ENCODE measurements around the gene FABP3.

The FABP3 gene

DNA sequence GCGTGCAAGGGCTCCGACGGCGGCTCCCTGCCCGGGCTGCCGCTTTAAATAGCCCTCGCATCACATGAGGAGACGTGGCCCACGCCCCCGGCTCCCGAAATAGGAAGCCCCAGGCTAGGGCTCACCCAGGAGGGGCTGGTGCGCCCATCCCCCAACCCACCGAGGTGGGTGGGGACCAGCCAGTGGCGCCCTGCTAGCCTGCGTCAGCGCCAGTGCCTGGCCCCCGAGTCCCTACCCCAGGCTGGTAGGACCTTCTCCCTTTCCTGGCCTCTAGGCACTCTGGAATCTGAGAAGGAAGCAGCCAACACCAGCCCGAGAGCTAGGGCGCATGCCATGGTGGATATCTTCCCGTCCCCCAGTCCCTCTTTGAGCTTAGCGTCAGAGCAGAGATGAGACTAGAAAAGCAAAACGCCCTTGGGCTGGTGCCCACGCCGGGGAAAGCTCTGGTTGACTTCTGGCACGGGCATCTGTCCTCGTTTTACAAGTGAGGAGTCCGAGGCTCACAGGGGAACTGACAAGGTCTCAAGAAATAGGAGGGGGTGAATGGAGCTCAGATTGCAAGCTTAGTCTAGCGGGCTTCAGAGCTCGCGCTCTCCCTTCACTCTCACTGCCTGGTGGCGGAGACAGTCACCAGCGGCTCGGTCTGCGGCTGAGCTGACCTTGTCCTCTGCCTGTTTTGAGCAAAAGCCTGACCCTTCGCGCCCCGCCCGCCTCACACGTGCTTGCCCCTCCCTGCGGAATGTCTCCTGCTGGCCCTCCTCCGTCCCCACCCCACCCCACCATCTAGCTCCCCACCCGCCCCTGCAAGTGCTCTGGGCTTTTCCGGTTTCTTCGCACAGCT, at the start of gene FABP3:
TSS of gene FABP3 (minus strand) at position 21 of the 841 bp plus-strand sequence. CDS start 62 bp downstream, outside the sequence.
- no peak for DNase-seq

DNA sequence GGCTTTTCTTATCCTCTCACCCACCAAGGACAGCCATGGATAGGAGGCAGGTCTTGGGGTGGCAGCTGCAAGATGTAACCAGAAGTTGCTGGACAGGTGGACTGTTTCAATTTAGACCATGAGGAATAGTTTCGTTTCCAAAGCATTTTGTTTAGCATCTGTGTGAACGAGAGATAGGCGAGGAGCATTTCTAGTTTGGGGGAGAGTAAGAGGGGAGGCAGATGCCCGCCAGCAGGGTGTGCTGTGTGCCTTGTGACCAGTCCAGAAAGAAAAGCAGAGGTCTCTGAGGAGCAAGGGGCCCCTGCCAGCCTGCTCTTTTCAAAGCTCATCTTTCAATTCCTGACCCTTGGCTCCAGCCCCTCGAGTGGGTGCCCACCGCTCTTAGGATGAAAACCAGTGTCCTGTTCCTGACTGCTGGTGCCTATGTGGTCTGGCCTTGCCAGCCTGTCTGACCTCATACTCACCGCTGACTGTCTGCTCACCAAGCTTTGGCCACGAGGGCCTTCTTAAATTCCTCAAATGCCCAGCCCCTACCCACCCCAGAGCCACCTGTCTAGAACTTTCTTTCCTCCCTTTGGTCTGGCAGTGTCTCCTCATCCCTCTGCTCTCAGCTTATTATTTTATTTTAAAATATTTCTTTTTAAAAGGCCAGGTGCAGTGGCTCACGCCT, 48.6 kb upstream of the FABP3 start:
- no peak for DNase-seq

DNA sequence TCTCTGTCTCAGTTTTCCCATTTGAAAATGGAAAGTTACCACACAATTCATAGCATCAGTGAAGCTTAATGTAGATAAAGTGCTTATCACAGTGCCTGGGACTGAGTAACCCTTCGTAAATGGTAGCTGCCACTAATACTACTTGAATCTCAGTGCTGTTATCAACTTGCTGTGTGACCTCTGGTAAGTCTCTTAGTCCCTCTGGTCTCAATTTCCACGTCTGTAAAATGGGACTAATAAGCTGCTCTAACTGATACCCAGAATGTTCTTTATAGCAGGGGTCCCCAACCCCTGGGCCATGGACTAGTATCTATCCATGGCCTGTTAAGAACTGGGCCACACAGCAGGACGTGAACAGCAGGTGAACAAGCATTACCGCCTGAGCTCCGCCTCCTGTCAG, 47.8 kb upstream of the FABP3 start:
- no peak for DNase-seq

DNA sequence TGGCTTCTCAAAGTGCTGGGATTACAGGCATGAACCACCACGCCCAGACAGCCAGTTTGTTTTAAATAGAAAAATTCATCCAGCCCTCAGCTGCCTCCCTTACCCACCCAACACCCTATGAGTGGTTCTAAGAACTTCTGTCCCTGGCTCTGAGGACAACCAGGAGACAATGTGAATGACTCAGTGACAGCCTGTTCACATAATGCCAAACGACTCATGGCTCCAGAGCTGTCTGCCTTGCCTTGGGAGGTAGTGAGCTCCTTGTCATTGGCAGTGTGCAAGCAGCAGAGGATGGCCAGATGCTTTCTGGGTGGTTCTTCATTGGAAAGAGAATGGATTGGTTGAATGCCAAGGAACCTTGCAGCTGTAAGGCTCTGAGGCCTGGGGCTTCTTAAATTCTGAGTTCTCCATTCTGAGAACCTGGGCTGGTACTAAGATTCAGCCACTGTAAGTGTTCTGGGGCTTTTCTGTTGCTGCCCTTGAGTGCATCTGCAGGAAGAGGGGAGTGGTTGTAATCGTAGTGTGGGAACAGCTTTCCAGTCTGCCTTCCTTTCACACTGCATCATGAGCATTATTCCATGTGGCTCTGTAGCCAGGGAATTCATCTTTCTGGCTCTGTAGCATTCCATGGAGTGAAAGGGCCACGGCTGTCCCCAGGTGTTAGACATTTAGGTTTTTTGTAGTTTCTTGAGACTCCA, 45.9 kb upstream of the FABP3 start:
- no peak for DNase-seq

DNA sequence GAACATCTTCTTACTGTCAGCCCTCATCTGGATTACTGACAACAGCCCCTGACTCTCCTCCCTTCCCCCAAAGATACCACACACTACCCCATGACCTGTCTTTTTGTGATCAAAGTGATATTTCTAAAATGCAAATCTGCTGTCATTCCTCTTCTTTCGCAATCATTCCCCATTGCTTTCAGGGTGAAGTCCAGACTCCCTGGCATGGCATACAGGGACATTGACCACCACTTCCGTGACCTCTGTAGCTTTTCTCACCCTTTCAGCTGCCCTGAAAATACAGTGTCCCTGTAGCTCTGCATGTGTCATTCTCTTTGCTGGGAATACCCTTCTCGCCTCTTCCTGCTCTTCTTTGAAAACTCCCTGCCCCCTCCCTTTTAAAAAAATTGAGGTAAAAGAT, 44.3 kb upstream of the FABP3 start:
- DNase-seq: no peak

DNA sequence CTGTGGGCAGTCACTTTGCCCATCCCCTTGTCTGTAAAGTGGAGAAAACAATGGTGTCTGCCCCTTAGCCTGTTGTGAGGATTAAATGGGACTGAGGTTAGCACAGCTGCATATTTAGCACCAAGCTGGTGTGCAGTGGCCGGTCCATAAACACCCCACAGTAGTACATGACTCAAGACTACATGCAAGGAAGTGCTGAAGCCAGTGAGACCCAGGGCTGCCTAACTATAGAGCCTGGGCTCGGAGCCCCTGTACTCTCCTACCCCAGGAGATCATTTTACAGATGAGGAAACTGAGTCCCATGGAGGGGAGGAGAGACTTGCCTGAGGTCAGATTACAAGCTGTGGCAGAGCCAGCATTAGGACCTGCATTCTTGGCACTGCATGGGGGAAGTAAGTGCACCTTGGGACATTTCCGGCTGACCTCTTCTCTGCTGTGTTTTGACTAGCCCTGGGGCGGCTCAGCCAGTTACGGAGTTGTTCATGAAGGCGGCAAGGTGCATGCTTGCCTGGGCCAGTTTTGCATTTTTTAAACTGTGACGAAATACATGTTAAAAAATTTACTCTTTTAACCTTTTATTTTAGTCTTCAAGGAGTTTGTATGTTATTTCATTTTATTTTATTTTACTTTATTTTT, 43.3 kb upstream of the FABP3 start:
- DNase-seq: no peak

DNA sequence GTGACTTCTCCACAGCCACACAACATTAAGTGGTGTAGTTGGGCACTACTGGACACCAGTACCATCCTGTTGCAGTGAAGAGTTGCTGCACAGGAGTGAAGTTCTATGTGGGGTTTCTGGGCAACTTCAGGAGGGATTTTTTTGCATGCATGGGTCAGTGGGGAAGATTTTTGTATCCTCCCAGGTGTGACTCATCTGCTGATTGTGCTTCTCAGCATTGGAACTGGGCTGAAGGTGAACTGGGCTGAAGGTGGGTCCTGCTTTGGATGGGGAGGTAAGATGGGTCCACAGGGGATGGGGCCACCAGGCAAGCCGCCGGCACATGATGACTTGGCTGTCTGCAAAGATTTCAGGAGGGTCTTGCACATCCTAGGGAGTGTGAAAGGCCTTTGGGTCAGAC, 42.8 kb upstream of the FABP3 start:
- DNase-seq: no peak

DNA sequence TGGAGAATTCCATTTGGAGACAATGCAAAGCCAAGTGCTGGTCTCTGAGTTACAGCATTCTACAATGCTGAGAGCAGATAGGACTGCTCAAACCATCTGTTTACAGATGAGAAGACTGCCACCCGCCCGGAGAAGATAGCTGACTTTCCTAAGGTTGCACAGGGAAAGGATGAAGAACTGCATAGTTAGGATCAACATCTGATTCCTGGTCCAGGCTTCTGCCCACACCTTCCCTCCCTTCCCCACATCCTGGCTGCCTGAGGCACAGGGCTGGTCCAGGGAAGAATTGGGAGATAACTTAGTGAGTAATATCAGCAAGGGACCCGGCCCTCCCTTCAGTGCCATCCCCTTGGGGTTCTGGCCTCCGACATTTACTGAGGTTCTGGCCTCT, 42.1 kb upstream of the FABP3 start:
- DNase-seq: no peak

DNA sequence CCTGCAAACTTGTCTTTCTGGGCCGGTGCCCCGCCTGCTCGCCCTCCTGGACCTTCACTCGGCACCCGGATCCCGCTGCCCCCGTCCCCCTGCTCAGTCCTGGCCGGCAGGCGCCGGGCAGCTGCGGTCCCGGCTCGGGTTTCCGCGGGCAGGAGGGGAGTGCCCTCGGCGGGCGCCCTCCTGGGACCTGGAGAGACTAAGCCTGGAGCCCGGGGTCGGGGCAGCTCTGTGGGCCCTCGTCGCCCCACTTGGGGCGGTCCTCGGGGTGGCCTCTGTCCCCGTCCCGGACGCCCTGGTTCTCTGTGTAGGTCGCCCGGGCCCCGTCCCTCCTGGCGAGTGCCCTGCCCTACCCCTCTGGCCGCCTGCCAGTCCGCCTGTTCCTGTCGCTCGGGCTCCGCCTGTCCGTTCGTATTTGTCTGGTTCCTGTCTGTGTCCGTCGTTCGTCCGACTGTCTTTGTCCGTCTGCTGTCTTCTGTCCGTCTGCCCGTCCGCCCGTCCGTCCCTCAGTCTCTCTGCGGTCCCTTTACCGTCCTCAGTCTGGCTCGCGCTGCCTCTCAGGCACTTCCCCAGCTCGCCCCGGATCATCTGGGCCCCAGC, 40.6 kb upstream of the FABP3 start:
- DNase-seq: no peak

DNA sequence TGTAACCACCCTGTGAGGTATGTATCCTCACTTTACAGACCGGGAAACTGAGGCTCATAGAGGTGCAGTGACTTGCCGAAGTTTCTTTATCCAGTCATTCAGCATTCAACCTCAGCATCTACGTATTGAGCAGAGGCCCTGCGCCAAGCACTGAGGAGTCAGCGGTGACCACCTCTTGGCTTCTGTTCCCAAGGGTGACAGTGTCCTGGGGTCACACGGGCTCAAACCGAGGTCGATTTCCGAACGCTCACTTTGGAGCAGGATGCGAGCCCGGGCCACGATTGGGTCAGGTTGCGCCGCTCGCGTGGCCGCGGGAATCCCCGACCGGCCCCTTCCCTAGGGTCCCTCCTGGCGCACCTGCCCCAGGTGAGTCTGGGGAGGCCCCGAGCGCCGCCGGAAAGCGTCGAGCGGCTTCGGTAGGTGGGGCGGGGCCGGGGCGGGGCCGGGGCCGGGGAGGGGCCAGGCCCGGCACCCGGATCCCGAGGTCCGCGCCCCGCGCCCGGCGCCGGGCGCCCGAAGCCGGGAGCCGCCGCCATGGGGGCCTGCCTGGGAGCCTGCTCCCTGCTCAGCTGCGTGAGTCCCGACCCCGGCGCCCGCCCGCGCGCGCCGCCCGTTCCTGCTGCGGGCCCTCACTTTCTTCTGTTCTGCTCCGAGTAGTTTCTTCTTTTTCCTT, 40.0 kb upstream of the FABP3 start, which contains the start of gene SERINC2:
TSS of gene SERINC2 (plus strand) at position 482 of the 673 bp plus-strand sequence. CDS start at position 535, 53 bp downstream.
- peak in 1 of 2 donors; percentile 16 for DNase-seq

DNA sequence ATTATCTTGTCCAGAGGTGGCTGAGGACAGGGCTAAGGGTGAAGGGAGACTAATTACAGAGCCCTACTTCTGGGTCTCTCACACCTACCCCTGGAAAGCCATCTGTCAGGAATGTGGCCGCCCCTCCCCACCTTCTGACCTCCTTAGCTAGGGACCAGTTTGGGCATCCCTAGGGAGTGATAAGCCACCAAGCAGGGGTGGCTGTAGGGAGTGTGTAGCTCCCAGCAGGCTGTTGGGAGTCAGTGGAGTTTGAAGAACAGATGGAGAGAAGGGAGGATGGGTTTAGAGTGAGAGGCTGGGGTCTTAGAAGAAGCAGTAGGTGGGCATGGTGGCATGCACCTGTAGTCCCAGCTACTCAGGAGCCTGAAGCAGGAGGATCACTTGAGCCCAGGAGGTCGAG, 39.3 kb upstream of the FABP3 start:
- no peak for DNase-seq

DNA sequence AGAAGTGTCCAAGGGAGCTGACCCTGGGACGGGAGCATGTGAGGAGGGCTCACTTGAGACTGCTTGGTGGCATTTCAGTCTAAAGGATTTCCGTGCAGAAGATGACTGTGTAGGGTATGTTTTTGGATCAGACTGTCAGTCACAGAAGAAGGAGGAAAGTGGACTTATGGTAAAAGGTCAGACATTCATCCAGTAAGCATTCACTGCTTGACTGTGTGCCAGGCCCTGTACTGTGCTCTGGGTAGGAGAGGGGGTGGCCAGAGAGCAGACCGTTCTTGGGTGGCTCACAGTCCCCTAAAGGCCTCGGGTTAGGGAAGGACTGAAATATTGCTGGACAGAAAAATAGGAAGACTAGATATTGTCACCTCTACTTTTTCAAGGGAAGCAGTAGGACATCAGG, 38.0 kb upstream of the FABP3 start:
- DNase-seq: no peak

DNA sequence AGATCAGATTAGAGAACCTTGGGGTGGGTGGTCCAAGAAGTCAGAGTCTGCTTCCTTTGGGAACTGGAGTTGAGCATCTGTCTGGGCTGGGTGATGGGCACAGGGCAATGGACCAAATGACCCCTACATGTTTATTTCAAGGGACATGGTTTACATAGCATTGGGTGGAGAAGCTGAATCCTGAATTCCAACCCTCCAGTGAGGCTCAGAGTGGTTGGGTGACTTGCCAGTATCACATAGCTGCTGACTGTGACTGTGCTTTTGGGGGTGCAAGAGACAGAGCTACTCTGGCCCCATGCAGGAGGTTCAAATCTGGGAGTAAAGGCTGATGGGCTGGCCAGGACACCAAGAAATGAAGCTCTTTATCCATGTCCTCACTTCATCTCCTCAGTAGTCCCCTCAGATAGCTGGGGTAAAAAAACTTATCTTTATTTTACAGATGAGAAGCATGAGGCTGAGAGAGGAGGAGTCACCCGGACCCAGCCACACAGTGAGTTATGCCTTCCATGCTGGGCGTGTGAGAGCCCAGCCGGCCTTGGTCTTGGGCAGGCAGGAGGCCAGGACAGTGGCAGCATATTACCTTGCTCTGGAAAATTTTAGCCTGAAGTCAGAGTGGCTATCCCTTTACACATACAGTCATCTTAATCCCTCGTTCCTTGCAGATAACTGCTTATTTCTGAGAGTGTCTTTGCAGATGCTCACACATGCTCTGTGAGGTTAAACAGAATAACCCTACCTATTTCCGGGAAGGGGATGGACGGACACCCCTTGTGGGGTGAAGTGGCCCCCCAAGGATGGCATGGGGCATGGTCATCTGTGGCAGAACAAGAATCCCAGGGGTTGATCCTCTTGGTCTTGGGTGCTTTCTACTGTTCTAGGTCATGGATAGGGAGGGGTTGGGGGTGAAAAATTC, 37.3 kb upstream of the FABP3 start:
- no peak for DNase-seq

DNA sequence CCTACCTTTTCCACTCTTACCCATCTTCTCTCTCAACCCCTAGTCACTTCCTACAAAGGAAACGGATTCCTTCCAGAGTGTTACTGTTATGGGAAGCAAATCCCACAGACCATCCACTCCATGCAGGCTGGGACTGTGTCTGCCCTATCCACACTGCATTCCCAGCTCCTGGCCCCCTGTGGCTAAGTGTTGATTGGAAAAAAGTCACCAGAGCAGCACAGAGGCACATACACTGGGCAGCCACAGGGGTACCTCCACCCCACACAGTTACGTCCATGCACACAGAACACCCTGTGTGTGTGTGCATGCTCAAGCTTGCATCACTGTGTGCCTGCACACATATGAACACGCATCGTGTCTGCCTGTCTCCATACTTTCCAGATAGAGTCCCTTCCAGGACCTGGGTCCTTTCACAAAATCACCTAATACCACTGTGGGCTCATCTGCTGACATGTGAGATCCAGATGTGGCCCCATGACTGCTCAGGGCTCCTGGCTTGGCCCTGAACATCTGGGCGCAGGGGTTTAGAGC, 36.0 kb upstream of the FABP3 start:
- no peak for DNase-seq

DNA sequence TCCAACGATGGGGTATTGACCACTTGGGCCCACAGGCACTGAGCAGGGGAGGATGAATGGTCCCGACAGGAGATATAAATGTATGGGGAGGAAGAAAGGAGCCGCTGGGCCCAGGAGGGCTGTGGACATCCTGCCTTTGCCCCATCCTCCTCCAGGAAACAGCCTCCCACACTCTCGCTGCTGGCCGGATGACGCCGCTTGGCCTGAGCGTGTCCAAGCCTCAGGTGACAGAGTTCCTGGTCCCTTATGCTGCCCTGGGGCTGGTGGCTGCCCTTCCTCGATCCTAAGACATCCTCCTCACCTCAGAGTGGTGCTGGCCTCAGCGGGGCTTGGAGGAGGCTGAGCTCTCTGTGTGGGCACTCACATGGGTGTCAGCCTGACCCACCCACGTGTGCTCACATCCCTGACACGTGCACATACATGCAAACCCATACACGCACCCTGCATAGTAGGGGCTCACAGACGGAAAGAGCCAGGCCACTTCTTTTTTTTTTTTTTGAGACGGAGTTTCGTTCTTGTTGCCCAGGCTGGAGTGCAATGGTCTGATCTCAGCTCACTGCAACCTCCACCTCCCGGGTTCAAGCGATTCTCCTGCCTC, 34.3 kb upstream of the FABP3 start:
- no peak for DNase-seq

DNA sequence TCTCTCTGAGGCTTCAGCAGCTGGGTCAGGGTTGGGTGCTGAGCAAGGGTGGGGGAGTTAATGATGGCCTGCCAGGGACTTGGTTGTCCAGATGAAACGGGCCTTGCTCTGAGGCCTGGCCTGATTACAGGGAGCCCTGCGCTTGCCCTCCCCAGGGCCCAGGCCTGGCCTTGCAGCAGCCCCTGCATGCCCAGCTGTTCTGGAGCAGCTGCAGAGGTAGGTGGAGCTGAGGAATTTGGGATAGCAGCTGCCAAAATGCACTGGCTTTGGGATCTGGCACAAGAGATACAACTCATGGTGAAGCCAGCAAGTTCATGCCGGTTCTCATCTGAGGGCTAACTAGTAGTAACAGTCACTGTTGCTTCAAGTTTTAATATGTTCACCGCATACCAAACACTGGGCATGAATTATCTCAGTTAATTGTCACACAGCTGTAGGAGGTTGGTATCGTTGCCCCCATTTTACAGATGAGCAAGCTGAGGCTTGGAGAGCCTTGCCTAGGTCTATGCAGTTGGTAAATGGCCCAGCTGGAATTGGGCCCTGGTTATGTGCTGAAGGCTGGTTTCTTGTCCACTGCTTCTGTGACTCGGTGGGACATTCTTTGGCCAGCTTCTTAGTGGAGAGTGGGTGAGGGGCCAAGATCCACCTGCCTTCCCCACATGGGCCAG, 32.8 kb upstream of the FABP3 start:
- DNase-seq: no peak

DNA sequence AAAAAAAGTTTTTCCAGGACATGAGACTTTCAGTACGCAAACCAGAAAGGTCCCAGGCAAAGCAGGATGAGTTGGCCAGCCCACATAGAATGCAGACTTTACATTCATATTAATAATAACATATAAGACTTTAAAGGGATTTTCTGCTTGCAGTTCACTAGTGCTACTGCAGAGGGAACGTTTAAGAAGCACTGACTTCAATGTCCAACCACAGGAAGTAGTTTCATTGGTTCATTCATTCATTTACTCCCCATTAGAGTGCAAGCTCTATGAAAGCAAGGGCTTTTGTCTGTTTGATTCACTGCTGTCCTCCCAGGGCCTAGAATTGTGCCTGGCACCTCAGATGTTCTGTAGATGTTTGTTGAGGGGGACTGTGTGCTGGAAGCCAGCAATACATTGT, 28.4 kb upstream of the FABP3 start:
- no peak for DNase-seq

DNA sequence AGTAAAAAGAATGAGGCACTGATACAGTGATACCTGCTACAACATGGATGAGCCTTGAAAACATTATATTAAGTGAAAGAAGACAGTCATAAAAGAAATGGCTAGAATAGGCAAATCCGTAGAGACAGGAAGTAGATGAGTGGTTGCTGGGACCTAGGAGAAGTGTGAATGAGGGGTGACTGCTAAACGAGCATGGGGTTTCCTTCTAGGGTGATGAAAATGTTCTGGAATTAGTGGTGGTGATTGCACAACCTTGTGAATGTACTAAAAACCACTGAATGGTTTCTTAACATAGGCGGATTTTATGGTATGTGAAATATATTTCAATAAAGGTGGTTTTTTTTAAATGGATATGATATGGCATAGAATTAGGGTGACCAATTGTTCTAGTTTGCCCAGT, 27.5 kb upstream of the FABP3 start:
- DNase-seq: no peak

DNA sequence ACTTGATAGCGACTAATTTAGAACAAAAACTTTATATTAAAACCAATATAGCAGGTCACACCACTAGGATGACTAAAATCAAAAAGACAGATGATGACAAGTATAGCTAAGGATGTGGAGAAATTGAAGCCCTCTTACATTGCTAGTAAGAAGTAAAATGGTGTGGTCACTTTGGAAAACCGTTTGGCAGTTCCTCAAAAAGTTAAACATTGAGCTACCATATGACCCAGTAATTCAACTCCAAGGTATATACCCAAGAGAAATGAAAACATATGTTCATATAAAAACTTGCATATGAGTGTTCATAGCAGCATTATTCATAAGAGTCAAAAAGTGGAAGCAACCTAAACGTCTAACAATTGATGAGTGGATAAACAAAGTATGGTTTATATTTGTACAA, 27.1 kb upstream of the FABP3 start:
- DNase-seq: no peak

DNA sequence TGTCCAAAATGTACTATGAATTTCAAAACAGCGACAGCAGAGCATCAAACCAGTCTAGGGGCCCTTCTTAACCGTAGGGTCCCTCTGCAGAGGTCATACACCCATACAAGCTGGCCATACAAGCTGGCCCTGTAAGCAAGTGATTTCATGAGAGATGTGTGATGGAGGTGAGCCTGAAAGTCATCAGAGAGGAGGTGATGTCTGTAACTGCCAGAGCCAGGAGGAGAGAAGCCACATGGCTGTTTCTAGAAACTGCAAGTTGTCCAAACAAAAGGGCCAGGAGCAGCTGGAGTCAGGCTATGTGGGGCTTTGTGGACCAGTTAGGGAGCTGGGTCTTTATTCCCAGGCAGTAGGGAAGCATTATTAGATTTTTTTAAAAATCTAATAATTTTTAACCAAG, 25.4 kb upstream of the FABP3 start:
- no peak for DNase-seq

Measured in activated CD4-positive, alpha-beta T cell treated with anti-CD3 and anti-CD28 coated beads for 4 hours (primary cell).